Measurements from ENCODE around the gene UMPS.

DNA sequence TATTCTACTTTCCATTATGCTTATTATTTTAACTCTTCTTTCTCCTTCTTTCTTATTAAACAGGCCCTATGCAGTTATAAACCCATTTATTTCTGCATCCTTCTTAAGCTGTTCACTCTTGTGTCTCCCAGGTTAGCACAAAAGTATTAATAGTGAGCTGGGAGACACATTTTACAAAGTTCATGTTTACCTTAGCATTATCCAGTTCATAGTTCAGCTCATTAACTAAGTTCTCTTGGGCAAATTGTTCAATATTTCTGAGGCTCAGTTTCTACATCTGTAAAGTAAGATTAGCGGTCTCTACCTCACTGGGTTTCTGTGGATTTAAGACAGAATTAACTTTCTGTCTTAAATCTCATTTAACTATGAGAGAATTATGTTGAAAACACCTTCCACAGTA lies 31.2 kb upstream of the UMPS start:
- TF ChIP-seq CTCF (IDR thresholded peaks at IDR 0.05) (no peak), POLR2A (IDR thresholded peaks at IDR 0.05) (no peak)
